K562 (cell line): ENCODE data around the gene PA2G4. TPM values are rescaled to one million over a fixed set of nuclear protein-coding genes. Genes with fewer than 3 reads are reported as not detected.

ENCODE experiments used
- BRD9 ChIP-seq: fragments of 450-650 bp; IDR thresholded peaks from 2 replicates; pipeline ENCODE4 v1.6.1; 2018; ENCODE audit warnings: low read depth; ENCODE audit not compliant: partially characterized antibody
- CBFB ChIP-seq: sonication (generic); formaldehyde crosslinking; IDR thresholded peaks from 2 replicates; pipeline ENCODE4 v1.4.0; 2020; ENCODE audit warnings: mild to moderate bottlenecking, missing genetic modification reagents
- MCM3 ChIP-seq: fragments of 450-650 bp; IDR thresholded peaks from 2 replicates; pipeline ENCODE4 v1.6.1; 2016
- POLR3G ChIP-seq: IDR thresholded peaks from 2 replicates; pipeline ENCODE4 v1.6.1; 2011; ENCODE audit not compliant: insufficient read length, insufficient replicate concordance; ENCODE audit errors: extremely low read depth
- SIN3A ChIP-seq, 2 experiments: fragments of 150-350 bp in 1 of 2; IDR thresholded peaks; 2 replicates each; pipeline ENCODE4 v1.6.1; 2011 to 2016; ENCODE audit warnings: borderline replicate concordance in 2 of 2, low read depth in 2 of 2, low read length in 2 of 2, mild to moderate bottlenecking in 2 of 2, moderate library complexity in 2 of 2; ENCODE audit not compliant: control insufficient read depth in 1 of 2
- SNAPC5 ChIP-seq: fragments of 250-450 bp; sonication (Bioruptor Pico); IDR thresholded peaks from 2 replicates; pipeline ENCODE4 v1.8.0; 2021; ENCODE audit warnings: moderate library complexity, mild to moderate bottlenecking, inconsistent platforms
- SP1 ChIP-seq: sonication (generic); formaldehyde crosslinking; IDR thresholded peaks from 2 replicates; pipeline ENCODE4 v1.8.1; 2022; ENCODE audit warnings: mild to moderate bottlenecking, missing genetic modification reagents
- TCF3 ChIP-seq: sonication (generic); formaldehyde crosslinking; IDR thresholded peaks from 2 replicates; pipeline ENCODE4 v1.4.0; 2020; ENCODE audit warnings: mild to moderate bottlenecking, missing genetic modification reagents
- TOE1 ChIP-seq, 2 experiments: fragments of 450-650 bp in 1 of 2; sonication (generic) in 1 of 2; formaldehyde crosslinking in 1 of 2; IDR thresholded peaks; 2 replicates each; pipeline versions ENCODE4 v1.7.1 to v1.8.0; 2016 to 2022; ENCODE audit warnings: borderline replicate concordance in 2 of 2, mild to moderate bottlenecking in 2 of 2, antibody characterized with exemption in 1 of 2, inconsistent platforms in 1 of 2, low read depth in 1 of 2, missing genetic modification reagents in 1 of 2, moderate library complexity in 1 of 2
- YY1 ChIP-seq, 3 experiments: IDR thresholded peaks; 2 replicates each; pipeline ENCODE4 v1.6.1; 2011; ENCODE audit warnings: low read length in 2 of 3, mild to moderate bottlenecking in 2 of 3, moderate library complexity in 2 of 3, borderline replicate concordance in 1 of 3, control low read depth in 1 of 3, low read depth in 1 of 3; ENCODE audit not compliant: insufficient read depth in 3 of 3, insufficient replicate concordance in 2 of 3, control insufficient read depth in 1 of 3, insufficient read length in 1 of 3; ENCODE audit errors: extremely low read depth in 1 of 3
- ZNF12 ChIP-seq: sonication (generic); formaldehyde crosslinking; IDR thresholded peaks from 2 replicates; pipeline ENCODE4 v1.4.0; 2020; ENCODE audit warnings: mild to moderate bottlenecking, missing genetic modification reagents
- ZNF282 ChIP-seq: sonication (generic); formaldehyde crosslinking; IDR thresholded peaks from 2 replicates; pipeline ENCODE4 v1.8.1; 2023; ENCODE audit warnings: missing genetic modification reagents
- ZNF445 ChIP-seq: fragments of 250-450 bp; sonication (Bioruptor Pico); IDR thresholded peaks from 2 replicates; pipeline ENCODE4 v1.4.0; 2020; ENCODE audit warnings: low read depth, mild to moderate bottlenecking, moderate library complexity
- polyA plus RNA-seq, 8 experiments: library from polyadenylated mRNA; depleted of rRNA in 4 of 8; stranded (reverse) in 5 of 8; unstranded in 3 of 8; fragments of >200 nt; fragmentation: Nextera tagmentation in 2 of 8; fragmentation: Illumina TruSeq in 1 of 8; extraction: Ambion mirVana in 2 of 8; extraction: Trizol in 1 of 8; gene quantifications; 2 replicates each; pipeline versions ENCODE4 v1.2.1 to v1.2.3, GENCODE V29; 2011 to 2014; ENCODE audit warnings: inconsistent platforms in 1 of 8, missing spikeins in 1 of 8
- total RNA-seq, 7 experiments: library from RNA; depleted of rRNA in 6 of 7; stranded (reverse); fragments of >200 nt in 6 of 7; fragmentation: Illumina TruSeq in 2 of 7; extraction: Trizol in 2 of 7; gene quantifications; 2 replicates each; pipeline versions ENCODE4 v1.2.1 to v1.2.3, GENCODE V29; 2011 to 2021; ENCODE audit warnings: low replicate concordance in 1 of 7
- TF ChIP-seq, protein P1 (sequence below): fragments of 450-650 bp; IDR thresholded peaks from 2 replicates; pipeline ENCODE4 v1.6.1; 2016; ENCODE audit warnings: mild to moderate bottlenecking
- TF ChIP-seq, protein P2 (sequence below): fragments of 250-450 bp; sonication (Bioruptor Pico); IDR thresholded peaks from 2 replicates; pipeline ENCODE4 v1.5.0; 2021; ENCODE audit warnings: mild to moderate bottlenecking, moderate library complexity
- TF ChIP-seq, protein P3 (sequence below): sonication (generic); IDR thresholded peaks from 2 replicates; pipeline ENCODE4 v1.6.1; 2016
- TF ChIP-seq, protein P4 (sequence below): fragments of 250-450 bp; sonication (Bioruptor Pico); IDR thresholded peaks from 2 replicates; pipeline ENCODE4 v1.9.0; 2021; ENCODE audit warnings: mild to moderate bottlenecking, inconsistent platforms

Gene PA2G4
- total and polyA plus RNA-seq, 9 of the 15 experiments (the other 6 are each of a cell fraction or from before 2014, with no cell fraction given) = 230 to 925 (median 638) TPM

DNA sequence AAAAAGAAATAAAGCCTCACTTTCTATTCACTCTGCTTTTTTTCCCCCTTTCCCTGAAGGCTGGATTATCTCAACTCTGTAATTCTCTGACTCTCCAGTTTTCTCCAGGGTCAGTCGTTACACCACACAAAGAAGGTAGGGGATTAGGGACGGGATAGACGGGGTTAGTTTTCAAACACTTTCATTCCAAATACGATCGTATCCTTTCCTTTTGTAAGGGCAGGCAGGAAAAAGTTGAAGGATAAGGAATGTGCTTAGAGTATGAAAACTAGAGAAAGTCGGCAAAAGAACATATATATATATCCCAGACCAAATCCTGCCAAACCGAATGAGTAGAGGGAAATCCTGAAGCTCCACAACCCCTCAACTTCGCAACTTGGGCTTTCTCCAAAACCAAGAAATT is 23.1 kb downstream of the PA2G4 start (continued):
- TF ChIP-seq, protein P1, sequence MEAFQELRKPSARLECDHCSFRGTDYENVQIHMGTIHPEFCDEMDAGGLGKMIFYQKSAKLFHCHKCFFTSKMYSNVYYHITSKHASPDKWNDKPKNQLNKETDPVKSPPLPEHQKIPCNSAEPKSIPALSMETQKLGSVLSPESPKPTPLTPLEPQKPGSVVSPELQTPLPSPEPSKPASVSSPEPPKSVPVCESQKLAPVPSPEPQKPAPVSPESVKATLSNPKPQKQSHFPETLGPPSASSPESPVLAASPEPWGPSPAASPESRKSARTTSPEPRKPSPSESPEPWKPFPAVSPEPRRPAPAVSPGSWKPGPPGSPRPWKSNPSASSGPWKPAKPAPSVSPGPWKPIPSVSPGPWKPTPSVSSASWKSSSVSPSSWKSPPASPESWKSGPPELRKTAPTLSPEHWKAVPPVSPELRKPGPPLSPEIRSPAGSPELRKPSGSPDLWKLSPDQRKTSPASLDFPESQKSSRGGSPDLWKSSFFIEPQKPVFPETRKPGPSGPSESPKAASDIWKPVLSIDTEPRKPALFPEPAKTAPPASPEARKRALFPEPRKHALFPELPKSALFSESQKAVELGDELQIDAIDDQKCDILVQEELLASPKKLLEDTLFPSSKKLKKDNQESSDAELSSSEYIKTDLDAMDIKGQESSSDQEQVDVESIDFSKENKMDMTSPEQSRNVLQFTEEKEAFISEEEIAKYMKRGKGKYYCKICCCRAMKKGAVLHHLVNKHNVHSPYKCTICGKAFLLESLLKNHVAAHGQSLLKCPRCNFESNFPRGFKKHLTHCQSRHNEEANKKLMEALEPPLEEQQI = no peak
- TF ChIP-seq ZNF445 (no peak), SNAPC5 (no peak), ZNF282 (CRISPR knock-in tag) (no peak), MCM3 (no peak), POLR3G (no peak), SP1 (CRISPR knock-in tag) (no peak), CBFB (CRISPR knock-in tag) (no peak), TCF3 (CRISPR knock-in tag) (no peak), BRD9 (peak; percentile 20), ZNF12 (CRISPR knock-in tag) (no peak), YY1 (IDR thresholded peaks at IDR 0.05; ENCODE audit: borderline replicate concordance in 1 of 3, control insufficient read depth in 1 of 3, extremely low read depth in 1 of 3, insufficient read depth in 3 of 3, insufficient read length in 1 of 3, insufficient replicate concordance in 2 of 3, low read depth in 1 of 3, low read length in 2 of 3) (no peak), TOE1 (IDR thresholded peaks at IDR 0.05; ENCODE audit: borderline replicate concordance) (no peak; the same call in 1 of the 2 replicates), TOE1 (CRISPR knock-in tag; IDR thresholded peaks at IDR 0.05; ENCODE audit: borderline replicate concordance, low read depth) (no peak), SIN3A (IDR thresholded peaks at IDR 0.05; ENCODE audit: borderline replicate concordance in 2 of 2, control insufficient read depth in 1 of 2, low read depth in 2 of 2, low read length in 2 of 2) (0 out of 4 replicates have a peak, but pooled peaks of 1 of the 2 experiments have one; percentile 49)
- TF ChIP-seq, protein P2, sequence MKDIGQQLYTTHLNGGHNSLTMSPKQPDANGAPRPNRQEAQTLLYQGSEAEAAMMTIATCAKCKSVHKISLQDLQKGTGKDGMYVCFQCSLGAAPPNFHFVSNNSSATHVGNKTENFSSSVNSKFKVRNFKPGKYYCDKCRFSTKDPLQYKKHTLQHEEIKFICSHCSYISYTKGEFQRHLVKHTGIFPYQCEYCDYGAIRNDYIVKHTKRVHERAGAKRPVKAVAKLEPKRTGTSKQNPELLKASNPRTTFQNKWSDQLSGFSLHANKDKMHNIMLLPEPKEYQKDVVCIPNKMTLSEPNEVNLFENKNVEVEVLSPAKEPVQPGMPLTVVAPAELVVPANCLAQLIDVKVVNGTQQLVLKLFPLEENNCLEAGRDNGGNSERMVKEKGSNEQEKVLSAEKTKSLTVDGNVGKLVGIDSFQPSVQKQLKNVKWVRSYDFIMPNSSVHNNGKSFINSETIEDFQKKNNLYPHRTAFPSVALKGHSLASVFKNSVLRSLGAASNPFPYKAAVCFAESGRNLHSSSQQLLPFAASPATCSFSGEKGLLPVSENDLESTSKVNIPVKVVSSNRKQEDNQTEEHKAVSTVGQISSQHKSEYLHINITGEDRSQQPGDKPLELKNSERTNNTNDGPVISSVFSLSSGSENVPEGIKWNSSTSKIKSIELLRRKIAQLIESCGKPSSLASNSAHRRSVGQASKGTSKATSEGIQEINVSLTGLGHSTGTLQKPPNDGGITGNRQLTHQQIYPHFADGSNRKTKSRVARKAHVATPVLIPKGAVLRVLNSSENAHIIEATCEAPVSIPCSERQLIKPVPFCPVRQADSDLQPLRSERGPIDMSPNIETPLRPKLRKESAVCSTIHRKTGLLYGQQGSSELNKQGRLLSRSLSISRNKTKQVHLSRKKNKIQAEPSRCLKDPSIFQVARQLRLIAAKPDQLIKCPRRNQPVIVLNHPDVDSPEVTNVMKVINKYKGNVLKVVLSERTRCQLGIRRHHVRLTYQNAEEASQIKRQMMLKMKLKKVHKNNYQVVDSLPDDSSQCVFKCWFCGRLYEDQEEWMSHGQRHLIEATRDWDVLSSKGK (CRISPR knock-in tag) = peak; percentile 38; the same call in 1 of the 2 replicates
- TF ChIP-seq, protein P3, sequence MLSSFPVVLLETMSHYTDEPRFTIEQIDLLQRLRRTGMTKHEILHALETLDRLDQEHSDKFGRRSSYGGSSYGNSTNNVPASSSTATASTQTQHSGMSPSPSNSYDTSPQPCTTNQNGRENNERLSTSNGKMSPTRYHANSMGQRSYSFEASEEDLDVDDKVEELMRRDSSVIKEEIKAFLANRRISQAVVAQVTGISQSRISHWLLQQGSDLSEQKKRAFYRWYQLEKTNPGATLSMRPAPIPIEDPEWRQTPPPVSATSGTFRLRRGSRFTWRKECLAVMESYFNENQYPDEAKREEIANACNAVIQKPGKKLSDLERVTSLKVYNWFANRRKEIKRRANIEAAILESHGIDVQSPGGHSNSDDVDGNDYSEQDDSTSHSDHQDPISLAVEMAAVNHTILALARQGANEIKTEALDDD = no peak
- TF ChIP-seq, protein P4, sequence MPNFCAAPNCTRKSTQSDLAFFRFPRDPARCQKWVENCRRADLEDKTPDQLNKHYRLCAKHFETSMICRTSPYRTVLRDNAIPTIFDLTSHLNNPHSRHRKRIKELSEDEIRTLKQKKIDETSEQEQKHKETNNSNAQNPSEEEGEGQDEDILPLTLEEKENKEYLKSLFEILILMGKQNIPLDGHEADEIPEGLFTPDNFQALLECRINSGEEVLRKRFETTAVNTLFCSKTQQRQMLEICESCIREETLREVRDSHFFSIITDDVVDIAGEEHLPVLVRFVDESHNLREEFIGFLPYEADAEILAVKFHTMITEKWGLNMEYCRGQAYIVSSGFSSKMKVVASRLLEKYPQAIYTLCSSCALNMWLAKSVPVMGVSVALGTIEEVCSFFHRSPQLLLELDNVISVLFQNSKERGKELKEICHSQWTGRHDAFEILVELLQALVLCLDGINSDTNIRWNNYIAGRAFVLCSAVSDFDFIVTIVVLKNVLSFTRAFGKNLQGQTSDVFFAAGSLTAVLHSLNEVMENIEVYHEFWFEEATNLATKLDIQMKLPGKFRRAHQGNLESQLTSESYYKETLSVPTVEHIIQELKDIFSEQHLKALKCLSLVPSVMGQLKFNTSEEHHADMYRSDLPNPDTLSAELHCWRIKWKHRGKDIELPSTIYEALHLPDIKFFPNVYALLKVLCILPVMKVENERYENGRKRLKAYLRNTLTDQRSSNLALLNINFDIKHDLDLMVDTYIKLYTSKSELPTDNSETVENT = no peak
